ENCODE results near the gene NOL3.

DNA sequence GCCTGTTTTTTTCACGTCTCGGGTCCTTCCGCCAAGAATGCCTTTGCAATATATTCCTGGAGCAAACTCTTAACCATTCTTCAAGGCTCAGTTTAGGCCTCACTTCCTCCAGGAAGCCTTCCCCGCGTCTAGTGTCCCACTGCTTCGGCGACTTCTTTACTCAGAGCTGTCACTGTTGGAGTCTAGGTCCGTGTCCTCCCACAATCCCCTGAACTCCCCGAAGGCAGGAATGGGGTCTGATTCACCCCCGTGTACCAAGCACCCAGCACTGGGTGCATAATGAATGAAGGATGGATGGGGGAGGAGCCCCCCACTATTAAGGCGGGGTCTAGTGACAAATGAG, 12.9 kb downstream of the NOL3 start:
- TF ChIP-seq, protein P1, sequence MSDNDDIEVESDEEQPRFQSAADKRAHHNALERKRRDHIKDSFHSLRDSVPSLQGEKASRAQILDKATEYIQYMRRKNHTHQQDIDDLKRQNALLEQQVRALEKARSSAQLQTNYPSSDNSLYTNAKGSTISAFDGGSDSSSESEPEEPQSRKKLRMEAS (IDR thresholded peaks at IDR 0.05): no peak
- TF ChIP-seq TAF1 (IDR thresholded peaks at IDR 0.05; ENCODE audit: low read depth) (no peak), FOXM1 (IDR thresholded peaks at IDR 0.05; ENCODE audit: borderline replicate concordance, low read depth) (no peak), RAD21 (IDR thresholded peaks at IDR 0.05; ENCODE audit: low read depth) (no peak), EP300 (IDR thresholded peaks at IDR 0.05; ENCODE audit: borderline replicate concordance) (no peak)
